ENCODE measurements around the gene ZRANB3. TPM values are rescaled to one million over a fixed set of nuclear protein-coding genes. Genes with fewer than 3 reads are reported as not detected.

ZRANB3 gene
- total and polyA plus RNA-seq, 2 of the 13 experiments (the other 11 are each of a cell fraction or from before 2014, with no cell fraction given): 5.8 to 25.2 TPM

GRCh38 chr2:135091681-135092080, 439.3 kb downstream of the ZRANB3 start (continued):
- TF ChIP-seq ZNF562 (CRISPR knock-in tag; IDR thresholded peaks at IDR 0.05; ENCODE audit: borderline replicate concordance) (no peak), ZBTB26 (CRISPR knock-in tag; IDR thresholded peaks at IDR 0.05; ENCODE audit: borderline replicate concordance) (no peak), ZNF382 (CRISPR knock-in tag; IDR thresholded peaks at IDR 0.05; ENCODE audit: borderline replicate concordance) (no peak), TBX3 (IDR thresholded peaks at IDR 0.05; ENCODE audit: borderline replicate concordance) (peak; percentile 77; the same call in 1 of the 2 replicates), ZNF567 (CRISPR knock-in tag; IDR thresholded peaks at IDR 0.05; ENCODE audit: borderline replicate concordance) (no peak), POLR2AphosphoS5 (IDR thresholded peaks at IDR 0.05; ENCODE audit: low read depth, low read length) (no peak), ZNF333 (CRISPR knock-in tag; IDR thresholded peaks at IDR 0.05; ENCODE audit: borderline replicate concordance) (no peak), RCOR2 (CRISPR knock-in tag; IDR thresholded peaks at IDR 0.05) (0 out of 2 replicates have a peak, but pooled peaks have one; percentile 29), ZNF775 (CRISPR knock-in tag; IDR thresholded peaks at IDR 0.05; ENCODE audit: borderline replicate concordance) (no peak), RFX3 (CRISPR knock-in tag; IDR thresholded peaks at IDR 0.05) (no peak), MEIS1 (CRISPR knock-in tag; IDR thresholded peaks at IDR 0.05; ENCODE audit: borderline replicate concordance) (no peak), HNF4G (IDR thresholded peaks at IDR 0.05; ENCODE audit: borderline replicate concordance, low read depth, low read length) (peak; percentile 73), HNF4G (CRISPR knock-in tag; IDR thresholded peaks at IDR 0.05; ENCODE audit: borderline replicate concordance, low read depth) (no peak), PRDM10 (CRISPR knock-in tag; IDR thresholded peaks at IDR 0.05; ENCODE audit: low read depth) (no peak), ZNF256 (CRISPR knock-in tag; conservative IDR thresholded peaks at IDR 0.05) (no peak), AFF4 (CRISPR knock-in tag; IDR thresholded peaks at IDR 0.05) (no peak), TAF15 (IDR thresholded peaks at IDR 0.05; ENCODE audit: low read depth, low read length, poor library complexity, severe bottlenecking) (no peak), ZNF276 (CRISPR knock-in tag; IDR thresholded peaks at IDR 0.05; ENCODE audit: low read depth) (no peak), ZFP90 (CRISPR knock-in tag; IDR thresholded peaks at IDR 0.05; ENCODE audit: borderline replicate concordance) (no peak), ASH2L (IDR thresholded peaks at IDR 0.05; ENCODE audit: insufficient read length, low read depth, low read length) (no peak)

Data from HepG2 (cell line).